ENCODE results near the gene CACNB2.
"Not testable (repeated sequence)": the region's sequence is repeated elsewhere in the genome, so short reads cannot be mapped to it uniquely, and the experiment has no call there.

Gene CACNB2

GRCh38 chr10:18202680-18203460 lies 62.6 kb downstream of the CACNB2 start:
- no peak for DNase-seq

GRCh38 chr10:18203471-18203870 lies 63.2 kb downstream of the CACNB2 start:
- DNase-seq = no peak

GRCh38 chr10:18204039-18204835 lies 64.0 kb downstream of the CACNB2 start:
- DNase-seq = no peak

- DNase-seq = peak; percentile 12
Observed at GRCh38 chr10:18205098-18205834, 65.0 kb downstream of the CACNB2 start.

GRCh38 chr10:18208186-18208585 lies 68.0 kb downstream of the CACNB2 start:
- not testable (repeated sequence) for DNase-seq

- no peak for DNase-seq
Observed at GRCh38 chr10:18209241-18209640, 69.0 kb downstream of the CACNB2 start.

- no peak for DNase-seq
Observed at GRCh38 chr10:18210711-18211110, 70.5 kb downstream of the CACNB2 start.

GRCh38 chr10:18211862-18212261 lies 71.6 kb downstream of the CACNB2 start:
- no peak for DNase-seq

- no peak for DNase-seq
Observed at GRCh38 chr10:18213271-18213670, 73.0 kb downstream of the CACNB2 start.

GRCh38 chr10:18214691-18215563 lies 74.7 kb downstream of the CACNB2 start:
- peak; percentile 56 for DNase-seq

- peak; percentile 28 for DNase-seq
Observed at GRCh38 chr10:18216482-18216881, 76.3 kb downstream of the CACNB2 start.

GRCh38 chr10:18217577-18217976 lies 77.4 kb downstream of the CACNB2 start:
- DNase-seq = no peak

GRCh38 chr10:18219146-18219545 lies 78.9 kb downstream of the CACNB2 start:
- no peak for DNase-seq

GRCh38 chr10:18221123-18221522 lies 80.9 kb downstream of the CACNB2 start:
- no peak for DNase-seq

- DNase-seq = no peak
Observed at GRCh38 chr10:18221882-18222281, 81.7 kb downstream of the CACNB2 start.

GRCh38 chr10:18222866-18223265 lies 82.6 kb downstream of the CACNB2 start:
- no peak for DNase-seq

- DNase-seq = no peak
Observed at GRCh38 chr10:18223898-18224297, 83.7 kb downstream of the CACNB2 start.

- no peak for DNase-seq
Observed at GRCh38 chr10:18224626-18225445, 84.6 kb downstream of the CACNB2 start.

GRCh38 chr10:18226336-18226735 lies 86.1 kb downstream of the CACNB2 start:
- DNase-seq = no peak

- DNase-seq = peak; percentile 78
Observed at GRCh38 chr10:18229826-18230225, 89.6 kb downstream of the CACNB2 start.

GRCh38 chr10:18230794-18231193 lies 90.6 kb downstream of the CACNB2 start:
- peak; percentile 43 for DNase-seq

GRCh38 chr10:18231480-18231879 lies 91.3 kb downstream of the CACNB2 start:
- no peak for DNase-seq
